ENCODE results near the gene PCBP2. TPM values are rescaled to one million over a fixed set of nuclear protein-coding genes. Genes with fewer than 3 reads are reported as not detected.

Gene PCBP2
- total RNA-seq, 6 donors from 2014 or later, result 346 to 723 (median 513) TPM

DNA sequence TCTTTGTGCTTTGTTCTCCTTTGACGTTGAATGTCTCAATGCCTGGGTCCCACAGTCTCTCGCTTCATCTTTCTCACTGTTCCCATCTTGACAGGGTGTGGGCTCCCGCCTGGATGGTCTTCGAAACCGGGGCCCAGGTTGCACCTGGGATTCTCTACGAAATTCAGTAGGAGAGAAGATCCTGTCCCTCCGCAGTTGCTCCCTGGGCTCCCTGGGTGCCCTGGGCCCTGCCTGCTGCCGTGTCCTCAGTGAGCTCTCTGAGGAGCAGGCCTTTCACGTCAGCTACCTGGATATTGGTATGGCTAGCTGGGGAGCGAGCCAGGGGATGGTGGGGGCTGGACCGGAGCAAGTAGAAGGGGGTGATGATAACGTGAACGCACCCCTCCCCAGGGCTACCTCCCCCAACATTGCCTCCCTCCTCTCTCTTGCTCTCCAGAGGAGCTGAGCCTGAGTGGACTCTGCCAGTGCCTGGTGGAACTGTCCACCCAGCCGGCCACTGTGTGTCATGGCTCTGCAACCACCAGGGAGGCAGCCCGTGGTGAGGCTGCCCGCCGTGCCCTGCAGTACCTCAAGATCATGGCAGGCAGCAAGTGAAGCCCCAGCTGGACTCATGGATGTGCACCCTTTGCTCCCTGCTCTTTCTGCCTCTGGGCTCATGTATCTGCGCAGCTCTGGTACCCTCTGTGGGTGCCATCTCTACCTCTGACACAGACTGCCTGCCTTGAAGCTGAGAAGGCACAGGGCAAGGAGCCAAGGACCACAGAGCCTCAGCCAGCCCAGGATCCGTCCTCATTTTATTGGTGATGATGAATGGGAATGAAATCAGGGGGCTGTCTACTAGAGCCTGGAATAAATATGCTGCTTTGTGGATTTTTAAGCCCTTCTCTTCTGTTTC, 53.9 kb downstream of the PCBP2 start:
- WGBS, 2 donors, result 86 to 92% methylated on average over 12 to 14 of the region's 19 CpGs
- peak; percentile 15 to 46 for DNase-seq
- ATAC-seq (ENCODE audit: low FRiP score in 2 of 2), result no peak
- H3K4me3 ChIP-seq, result no peak overlapping the region
- H3K4me1 ChIP-seq, result peaks cover 27 to 31% (median 28%) of the 10 kb centered on the region in 4 donors
- TF ChIP-seq POLR2AphosphoS5 (IDR thresholded peaks at IDR 0.05) (no peak), POLR2A (IDR thresholded peaks at IDR 0.05) (no peak), EP300 (IDR thresholded peaks at IDR 0.05) (no peak)
- TF ChIP-seq, protein P1, sequence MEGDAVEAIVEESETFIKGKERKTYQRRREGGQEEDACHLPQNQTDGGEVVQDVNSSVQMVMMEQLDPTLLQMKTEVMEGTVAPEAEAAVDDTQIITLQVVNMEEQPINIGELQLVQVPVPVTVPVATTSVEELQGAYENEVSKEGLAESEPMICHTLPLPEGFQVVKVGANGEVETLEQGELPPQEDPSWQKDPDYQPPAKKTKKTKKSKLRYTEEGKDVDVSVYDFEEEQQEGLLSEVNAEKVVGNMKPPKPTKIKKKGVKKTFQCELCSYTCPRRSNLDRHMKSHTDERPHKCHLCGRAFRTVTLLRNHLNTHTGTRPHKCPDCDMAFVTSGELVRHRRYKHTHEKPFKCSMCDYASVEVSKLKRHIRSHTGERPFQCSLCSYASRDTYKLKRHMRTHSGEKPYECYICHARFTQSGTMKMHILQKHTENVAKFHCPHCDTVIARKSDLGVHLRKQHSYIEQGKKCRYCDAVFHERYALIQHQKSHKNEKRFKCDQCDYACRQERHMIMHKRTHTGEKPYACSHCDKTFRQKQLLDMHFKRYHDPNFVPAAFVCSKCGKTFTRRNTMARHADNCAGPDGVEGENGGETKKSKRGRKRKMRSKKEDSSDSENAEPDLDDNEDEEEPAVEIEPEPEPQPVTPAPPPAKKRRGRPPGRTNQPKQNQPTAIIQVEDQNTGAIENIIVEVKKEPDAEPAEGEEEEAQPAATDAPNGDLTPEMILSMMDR (IDR thresholded peaks at IDR 0.05), result no peak
- H3K36me3 ChIP-seq, result peaks cover 0 to 46% (median 31%) of the 10 kb centered on the region in 4 donors
- peak overlapping the region in 1 of 4 donors; percentile 29 for H3K27ac ChIP-seq
- no peaks in the 10 kb centered on the region for H3K9me3 ChIP-seq
- H3K27me3 ChIP-seq, result no peaks in the 10 kb centered on the region

DNA sequence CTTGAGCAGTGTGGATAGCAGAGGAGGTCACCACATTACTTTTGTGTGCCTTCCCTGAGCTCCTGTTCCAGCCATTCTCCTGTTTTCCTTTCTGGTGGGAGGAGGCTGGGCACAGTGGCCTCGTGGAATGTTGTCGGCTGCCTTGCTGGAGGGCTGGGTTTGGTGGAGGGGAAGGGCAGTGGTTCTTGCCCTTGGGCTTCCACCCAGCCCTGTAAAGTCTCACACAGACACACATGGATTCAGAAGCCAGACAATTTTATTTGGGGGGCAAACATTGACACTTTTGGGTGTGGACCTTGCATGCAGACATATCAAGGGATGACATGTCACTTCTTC, 54.5 kb downstream of the PCBP2 start:
- H3K27ac ChIP-seq, result no peak overlapping the region
- H3K36me3 ChIP-seq, result peaks cover 0 to 52% (median 34%) of the 10 kb centered on the region in 4 donors
- DNase-seq (no peak), ATAC-seq (ENCODE audit: low FRiP score in 2 of 2) (no peak)
- TF ChIP-seq POLR2AphosphoS5 (IDR thresholded peaks at IDR 0.05), result no peak
- TF ChIP-seq, protein P1 (IDR thresholded peaks at IDR 0.05), result no peak
- no peak for TF ChIP-seq EP300 (IDR thresholded peaks at IDR 0.05)
- TF ChIP-seq POLR2A (IDR thresholded peaks at IDR 0.05), result no peak
- H3K4me1 ChIP-seq, result peaks cover 26 to 29% (median 27%) of the 10 kb centered on the region in 4 donors
- H3K4me3 ChIP-seq, result no peak overlapping the region
- no peaks in the 10 kb centered on the region for H3K9me3 ChIP-seq
- H3K27me3 ChIP-seq, result no peaks in the 10 kb centered on the region
- WGBS, 2 donors, result 44 to 63% methylated on average over 2 of the region's 2 CpGs

DNA sequence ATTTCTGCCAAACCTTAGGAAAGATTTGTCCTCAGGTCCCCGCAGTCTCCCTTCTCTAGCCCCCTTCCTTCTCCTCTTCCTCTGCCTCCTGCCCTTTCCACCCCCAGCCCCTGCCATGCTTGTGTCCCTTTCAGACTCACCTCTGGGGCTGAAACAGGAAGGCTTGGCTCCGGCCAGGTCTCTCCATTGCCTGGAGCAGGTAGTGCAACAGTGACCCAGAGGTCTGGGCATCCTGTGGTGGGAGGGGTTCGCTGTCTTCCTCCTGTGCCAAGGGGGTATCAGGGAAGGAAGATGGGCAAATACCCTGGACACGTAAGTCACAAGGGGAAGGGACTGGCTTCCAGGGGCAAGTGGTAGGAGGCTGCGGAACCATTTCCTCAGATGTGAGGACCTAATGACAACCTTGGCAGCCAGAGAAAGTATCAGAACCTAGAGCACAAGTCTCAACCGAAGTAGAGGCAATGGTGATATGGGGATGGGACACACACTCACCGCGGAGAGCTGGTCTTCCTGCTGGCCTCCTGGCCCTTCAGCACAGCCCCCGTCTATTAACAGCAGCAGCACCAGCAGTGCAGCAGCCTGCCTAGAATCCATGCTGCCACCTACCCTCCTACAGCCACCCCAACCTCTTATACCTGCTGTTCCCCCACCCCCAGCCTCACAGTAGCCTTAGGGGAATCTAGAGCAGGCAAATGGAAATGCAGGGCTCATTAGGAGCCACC, 55.1 kb downstream of the PCBP2 start, which contains the start of gene NPFF:
NPFF (minus strand) TSS at position 604 of the 722 bp plus-strand sequence; CDS start at position 594, 10 bp downstream.
- H3K9me3 ChIP-seq, result no peaks in the 10 kb centered on the region
- peaks cover 0 to 58% (median 40%) of the 10 kb centered on the region in 4 donors for H3K36me3 ChIP-seq
- peak in 1 of 2 donors; percentile 10 for DNase-seq
- H3K27me3 ChIP-seq, result no peaks in the 10 kb centered on the region
- 85 to 91% methylated on average over 9 of the region's 9 CpGs for WGBS, 2 donors
- no peak for TF ChIP-seq POLR2A (IDR thresholded peaks at IDR 0.05)
- TF ChIP-seq, protein P1 (IDR thresholded peaks at IDR 0.05), result no peak
- TF ChIP-seq POLR2AphosphoS5 (IDR thresholded peaks at IDR 0.05), result no peak
- TF ChIP-seq EP300 (IDR thresholded peaks at IDR 0.05), result no peak
- ATAC-seq (ENCODE audit: low FRiP score in 2 of 2), result no peak
- H3K4me3 ChIP-seq, result no peak within 1 kb of the TSS
- peak within 1 kb of the TSS in 2 of 4 donors; percentile 59 to 72 for H3K27ac ChIP-seq
- peaks cover 20 to 22% (median 21%) of the 10 kb centered on the region in 4 donors for H3K4me1 ChIP-seq

DNA sequence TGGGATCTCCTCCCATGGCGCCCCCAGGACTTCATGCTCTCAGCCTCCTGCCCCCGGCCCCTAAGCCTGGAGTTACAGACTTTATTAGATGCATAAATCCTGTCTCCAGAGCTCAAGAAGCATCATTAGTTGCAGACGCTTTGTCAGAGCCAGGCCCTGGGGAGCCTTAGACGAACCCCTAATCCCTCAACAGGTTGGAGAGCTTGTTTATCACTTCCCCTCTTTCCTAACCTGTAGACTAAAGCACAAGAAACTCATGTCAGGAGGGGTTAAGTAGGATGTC, 55.6 kb downstream of the PCBP2 start:
- no peaks in the 10 kb centered on the region for H3K9me3 ChIP-seq
- no peak overlapping the region for H3K4me3 ChIP-seq
- TF ChIP-seq POLR2AphosphoS5 (IDR thresholded peaks at IDR 0.05), result no peak
- TF ChIP-seq EP300 (IDR thresholded peaks at IDR 0.05), result no peak
- TF ChIP-seq POLR2A (IDR thresholded peaks at IDR 0.05), result no peak
- TF ChIP-seq, protein P1 (IDR thresholded peaks at IDR 0.05), result no peak
- 88 to 98% methylated on average over 4 of the region's 4 CpGs for WGBS, 2 donors
- ATAC-seq (ENCODE audit: low FRiP score in 2 of 2) (no peak), DNase-seq (no peak)
- peak overlapping the region in 1 of 4 donors; percentile 72 for H3K27ac ChIP-seq
- no peaks in the 10 kb centered on the region for H3K27me3 ChIP-seq
- H3K36me3 ChIP-seq, result peaks cover 0 to 64% (median 43%) of the 10 kb centered on the region in 4 donors
- peaks cover 15 to 17% (median 16%) of the 10 kb centered on the region in 4 donors for H3K4me1 ChIP-seq
